ENCODE measurements around the gene KCNK15.
A peak's percentile ranks its signal among the peaks of the same experiment; 100 is the strongest.

KCNK15 gene

GRCh38 chr20:44715499-44716308, 30.0 kb upstream of the KCNK15 start:
- DNase-seq, result no peak

GRCh38 chr20:44716309-44717106, 29.2 kb upstream of the KCNK15 start:
- DNase-seq, result no peak

GRCh38 chr20:44717986-44718385, 27.7 kb upstream of the KCNK15 start:
- DNase-seq, result peak; percentile 75

- no peak for DNase-seq
Observed at GRCh38 chr20:44719841-44720240, 25.8 kb upstream of the KCNK15 start.

GRCh38 chr20:44720621-44720996, 25.1 kb upstream of the KCNK15 start:
- peak; percentile 29 for DNase-seq

- DNase-seq, result no peak
Observed at GRCh38 chr20:44720997-44721784, 24.5 kb upstream of the KCNK15 start.

- DNase-seq, result no peak
Observed at GRCh38 chr20:44721785-44722054, 23.9 kb upstream of the KCNK15 start.

- DNase-seq, result no peak
Observed at GRCh38 chr20:44722990-44723389, 22.7 kb upstream of the KCNK15 start.

- DNase-seq, result no peak
Observed at GRCh38 chr20:44723391-44723790, 22.3 kb upstream of the KCNK15 start.

GRCh38 chr20:44723798-44724362, 21.8 kb upstream of the KCNK15 start:
- DNase-seq, result no peak

GRCh38 chr20:44724423-44725091, 21.1 kb upstream of the KCNK15 start:
- DNase-seq, result no peak

GRCh38 chr20:44725837-44726236, 19.8 kb upstream of the KCNK15 start:
- DNase-seq, result no peak

- DNase-seq, result no peak
Observed at GRCh38 chr20:44727039-44727438, 18.6 kb upstream of the KCNK15 start.

- no peak for DNase-seq
Observed at GRCh38 chr20:44727651-44728050, 18.0 kb upstream of the KCNK15 start.

- DNase-seq, result no peak
Observed at GRCh38 chr20:44728801-44729443, 16.7 kb upstream of the KCNK15 start.

- DNase-seq, result no peak
Observed at GRCh38 chr20:44730441-44730840, 15.2 kb upstream of the KCNK15 start.

- DNase-seq, result no peak
Observed at GRCh38 chr20:44731657-44732056, 14.0 kb upstream of the KCNK15 start.

GRCh38 chr20:44732327-44732726, 13.3 kb upstream of the KCNK15 start:
- DNase-seq, result no peak

GRCh38 chr20:44733341-44734069, 12.2 kb upstream of the KCNK15 start:
- peak; percentile 86 for DNase-seq

- DNase-seq, result peak; percentile 49
Observed at GRCh38 chr20:44734938-44735337, 10.7 kb upstream of the KCNK15 start.

GRCh38 chr20:44735816-44736169, 9.9 kb upstream of the KCNK15 start:
- DNase-seq, result no peak
